HepG2 (cell line): ENCODE measurements around the gene ANKRD6. TPM values are rescaled to one million over a fixed set of nuclear protein-coding genes. Genes with fewer than 3 reads are reported as not detected.

Source experiments
- ATAC-seq: fragments of 200-7000 bp; cut with Tn5 transposase; 3 replicates; pipeline ENCODE4 v1.9.1; 2020; ENCODE audit warnings: mild to moderate bottlenecking, moderate library complexity
- BruUV-seq: library from RNA; stranded (reverse); fragments of 400-500 nt; replicated peaks from 2 replicates; lab custom pipeline; 2021; lab: Mats Ljungman, UMichigan
- CTCF ChIA-PET: fragments of 300-600 bp; formaldehyde crosslinking; extraction: SDS; loops from one replicate; lab custom pipeline; 2021; ENCODE audit warnings: low total read pairs, inconsistent platforms, low intra/inter-chr PET ratio; lab: Yijun Ruan, JAX
- POLR2A ChIA-PET: fragments of 350-600 bp; sonication (Branson Sonifier 250); formaldehyde crosslinking; loops from one replicate; lab custom pipeline; 2020; ENCODE audit warnings: antibody characterized with exemption, inconsistent platforms; lab: Yijun Ruan, JAX
- DNase-seq: peaks from one replicate; pipeline ENCODE4 v3.0.0-alpha.2; 2015; ENCODE audit warnings: low spot score
- FAIRE-seq: peaks from 3 replicates; lab custom pipeline; 2011; peaks lifted over from hg19 to GRCh38; lab: Jason Lieb, UNC
- H2AFZ ChIP-seq: one replicate; pipeline ENCODE4 v1.6.1; 2011; ENCODE audit warnings: low read length, inconsistent platforms
- H3K27ac ChIP-seq: fragments of 300-600 bp; 3 replicates; pipeline ENCODE4 v1.8.0; 2011; ENCODE audit warnings: mixed run types, mild to moderate bottlenecking, mixed read lengths, low read length, inconsistent platforms; ENCODE audit not compliant: insufficient read depth; ENCODE audit errors: extremely low read length
- H3K27me3 ChIP-seq, 2 experiments: fragments of 200-600 bp in 1 of 2; 2 replicates in 1 of 2; 3 replicates in 1 of 2; pipeline versions ENCODE4 v1.6.0 to v1.8.0; 2011; ENCODE audit warnings: low read length in 2 of 2, mild to moderate bottlenecking in 2 of 2, moderate library complexity in 2 of 2, inconsistent platforms in 1 of 2; ENCODE audit not compliant: insufficient read depth in 2 of 2, control insufficient read depth in 1 of 2
- H3K36me3 ChIP-seq, 2 experiments: fragments of 200-600 bp in 1 of 2; replicated peaks in 1 of 2; 2 replicates in 1 of 2; 3 replicates in 1 of 2; pipeline versions ENCODE4 v1.5.1 to v1.8.0; 2011; ENCODE audit warnings: low read length in 2 of 2, inconsistent platforms in 1 of 2; ENCODE audit not compliant: insufficient read depth in 2 of 2, control insufficient read depth in 1 of 2
- H3K4me1 ChIP-seq: 2 replicates; pipeline ENCODE4 v1.5.1; 2012; ENCODE audit warnings: low read length, inconsistent platforms; ENCODE audit not compliant: insufficient read depth
- H3K4me2 ChIP-seq: 2 replicates; pipeline ENCODE4 v1.6.0; 2011; ENCODE audit warnings: low read depth, low read length, inconsistent platforms
- H3K4me3 ChIP-seq, 3 experiments: fragments of 200-600 bp in 1 of 3; sonication (generic), shearing (Covaris generic) in 1 of 3; replicated peaks in 1 of 3; 2 replicates each; pipeline ENCODE4 v1.5.1; 2011 to 2016; ENCODE audit warnings: low read length in 3 of 3, inconsistent platforms in 2 of 3, low read depth in 2 of 3, mild to moderate bottlenecking in 2 of 3, control low read depth in 1 of 3, mixed read lengths in 1 of 3; ENCODE audit not compliant: insufficient read depth in 1 of 3
- H3K79me2 ChIP-seq: one replicate; pipeline ENCODE4 v1.6.1; 2011; ENCODE audit warnings: low read length, inconsistent platforms; ENCODE audit not compliant: insufficient read depth
- H3K9ac ChIP-seq: 2 replicates; pipeline ENCODE4 v1.6.0; 2011; ENCODE audit warnings: mild to moderate bottlenecking, low read depth, low read length, inconsistent platforms; ENCODE audit not compliant: insufficient read depth
- H3K9me3 ChIP-seq: 2 replicates; pipeline ENCODE4 v1.5.1; 2012; ENCODE audit warnings: mild to moderate bottlenecking, low read length
- H4K20me1 ChIP-seq: 2 replicates; pipeline ENCODE4 v1.6.0; 2011; ENCODE audit warnings: inconsistent platforms, mild to moderate bottlenecking, low read length, moderate library complexity; ENCODE audit not compliant: insufficient read depth
- EED ChIP-seq: sonication (generic); formaldehyde crosslinking; IDR thresholded peaks from 2 replicates; pipeline ENCODE4 v1.5.0; 2020; ENCODE audit warnings: mild to moderate bottlenecking, missing genetic modification reagents
- HIVEP1 ChIP-seq: sonication (generic); formaldehyde crosslinking; IDR thresholded peaks from 2 replicates; pipeline ENCODE4 v1.4.0; 2020; ENCODE audit warnings: mild to moderate bottlenecking, missing genetic modification reagents
- MIXL1 ChIP-seq: IDR thresholded peaks from 2 replicates; pipeline ENCODE4 v1.6.1; 2016
- MTA3 ChIP-seq: sonication (generic); formaldehyde crosslinking; IDR thresholded peaks from 2 replicates; pipeline ENCODE4 v1.4.0; 2020; ENCODE audit warnings: missing genetic modification reagents
- SIX1 ChIP-seq: sonication (generic); formaldehyde crosslinking; IDR thresholded peaks from 2 replicates; pipeline ENCODE4 v1.4.0; 2020; ENCODE audit warnings: missing genetic modification reagents, borderline replicate concordance
- SP4 ChIP-seq: sonication (generic); formaldehyde crosslinking; IDR thresholded peaks from 2 replicates; pipeline ENCODE4 v1.8.1; 2023; ENCODE audit warnings: mild to moderate bottlenecking, missing genetic modification reagents
- TSC22D2 ChIP-seq: sonication (generic); formaldehyde crosslinking; IDR thresholded peaks from 2 replicates; pipeline ENCODE4 v1.5.1; 2020; ENCODE audit warnings: missing genetic modification reagents, mild to moderate bottlenecking, borderline replicate concordance
- ZBTB7A ChIP-seq: sonication (generic); formaldehyde crosslinking; IDR thresholded peaks from 2 replicates; pipeline ENCODE4 v1.8.0; 2022; ENCODE audit warnings: mild to moderate bottlenecking, missing genetic modification reagents
- ZNF550 ChIP-seq: sonication (generic); formaldehyde crosslinking; IDR thresholded peaks from 2 replicates; pipeline ENCODE4 v1.4.0; 2020; ENCODE audit warnings: mild to moderate bottlenecking, missing genetic modification reagents, borderline replicate concordance
- ZNF670 ChIP-seq: sonication (generic); formaldehyde crosslinking; IDR thresholded peaks from 2 replicates; pipeline ENCODE4 v1.8.0; 2022; ENCODE audit warnings: mild to moderate bottlenecking, missing genetic modification reagents, borderline replicate concordance
- ZSCAN21 ChIP-seq: sonication (generic); formaldehyde crosslinking; IDR thresholded peaks from 2 replicates; pipeline ENCODE4 v1.8.0; 2022; ENCODE audit warnings: mild to moderate bottlenecking, missing genetic modification reagents, moderate library complexity, borderline replicate concordance
- WGBS: methylation state at CpG from one replicate; pipeline ENCODE4 v1.1.6; 2017; ENCODE audit warnings: low lambda C conversion rate; 5-methylcytosine and 5-hydroxymethylcytosine counted together
- in situ Hi-C: cut with HindIII; loops from 2 replicates; pipeline ENCODE4 v1.10.0; 2017; ENCODE audit warnings: low pct_unique_long_range_greater_than_20kb; ENCODE audit not compliant: extremely low pct_ligation_motif_present
- intact Hi-C: fragments of 100-400 bp; cut with micrococcal nuclease; formaldehyde crosslinking; loops from one replicate; pipeline ENCODE4 v1.10.0; 2022; ENCODE audit not compliant: unreplicated experiment
- polyA plus RNA-seq, 8 experiments: library from polyadenylated mRNA; depleted of rRNA in 3 of 8; stranded (reverse) in 7 of 8; unstranded in 1 of 8; fragments of >200 nt; fragmentation: Illumina TruSeq in 4 of 8; extraction: Trizol in 4 of 8; gene quantifications; 2 replicates each; pipeline versions ENCODE4 v1.2.1 to v1.2.3, GENCODE V29; 2011 to 2016; ENCODE audit warnings: low read depth in 4 of 8, missing spikeins in 1 of 8, mixed read lengths in 1 of 8; ENCODE audit not compliant: insufficient read depth in 1 of 8
- total RNA-seq, 5 experiments: library from RNA; depleted of rRNA; stranded (reverse); fragments of >200 nt; fragmentation: Illumina TruSeq; extraction: Trizol; gene quantifications; 2 replicates each; pipeline ENCODE4 v1.2.3, GENCODE V29; 2016; ENCODE audit warnings: low read depth in 1 of 5
- TF ChIP-seq, protein P1 (sequence below): IDR thresholded peaks from 2 replicates; pipeline ENCODE4 v1.6.1; 2012; ENCODE audit warnings: low read depth, low read length, improper control_type of control experiment
- TF ChIP-seq, protein P2 (sequence below): sonication (generic); formaldehyde crosslinking; IDR thresholded peaks from 2 replicates; pipeline ENCODE4 v1.4.0; 2020; ENCODE audit warnings: mild to moderate bottlenecking, missing genetic modification reagents
- TF ChIP-seq, protein P3 (sequence below): IDR thresholded peaks from 2 replicates; pipeline ENCODE4 v1.6.1; 2016; ENCODE audit warnings: missing compliant biosample characterization, missing genetic modification reagents, borderline replicate concordance

ANKRD6 gene
- total and polyA plus RNA-seq, 2 of the 13 experiments (the other 11 are each of a cell fraction or from before 2014, with no cell fraction given) = 0.18 to 0.36 TPM

DNA sequence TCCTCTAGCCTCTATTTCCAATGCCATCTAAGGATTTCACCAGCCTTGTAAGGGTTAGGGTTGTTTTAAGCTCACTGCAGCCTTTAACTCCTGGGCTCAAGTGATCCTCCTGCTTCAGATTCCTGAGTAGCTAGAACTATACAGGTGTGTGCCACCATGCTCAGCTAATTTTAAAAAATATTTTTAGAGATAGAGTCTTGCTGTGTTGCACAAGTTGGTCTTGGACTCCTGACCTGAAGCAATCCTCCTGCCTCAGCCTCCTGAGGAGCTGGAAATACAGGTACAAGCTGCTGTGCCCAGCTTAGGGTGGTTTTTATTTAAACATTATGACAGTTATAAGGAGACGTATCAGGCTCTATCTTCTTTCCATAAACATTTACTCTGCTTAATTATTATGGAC, 26.5 kb downstream of the ANKRD6 start:
- WGBS = 75% methylated on average over 1 of the region's 1 CpG
- no peaks in the 10 kb centered on the region for H4K20me1 ChIP-seq
- no peak for FAIRE-seq
- no peak for DNase-seq
- ChIA-PET CTCF (no interaction called here), POLR2A (no interaction called here)
- ATAC-seq = no peak
- H3K9ac ChIP-seq = no peak overlapping the region
- intact Hi-C loops (no loop called here), in situ Hi-C loops (no loop called here)
- no peaks in the 10 kb centered on the region for H3K4me1 ChIP-seq
- H3K27me3 ChIP-seq = no peaks in the 10 kb centered on the region
- H3K4me2 ChIP-seq = no peak overlapping the region
- H3K36me3 ChIP-seq = no peaks in the 10 kb centered on the region
- H3K9me3 ChIP-seq = no peaks in the 10 kb centered on the region
- H3K79me2 ChIP-seq = no peaks in the 10 kb centered on the region
- no peak overlapping the region for H3K4me3 ChIP-seq
- H3K27ac ChIP-seq = no peak overlapping the region
- no TSS peak for BruUV-seq
- no peak overlapping the region for H2AFZ ChIP-seq
- TF ChIP-seq, protein P1, sequence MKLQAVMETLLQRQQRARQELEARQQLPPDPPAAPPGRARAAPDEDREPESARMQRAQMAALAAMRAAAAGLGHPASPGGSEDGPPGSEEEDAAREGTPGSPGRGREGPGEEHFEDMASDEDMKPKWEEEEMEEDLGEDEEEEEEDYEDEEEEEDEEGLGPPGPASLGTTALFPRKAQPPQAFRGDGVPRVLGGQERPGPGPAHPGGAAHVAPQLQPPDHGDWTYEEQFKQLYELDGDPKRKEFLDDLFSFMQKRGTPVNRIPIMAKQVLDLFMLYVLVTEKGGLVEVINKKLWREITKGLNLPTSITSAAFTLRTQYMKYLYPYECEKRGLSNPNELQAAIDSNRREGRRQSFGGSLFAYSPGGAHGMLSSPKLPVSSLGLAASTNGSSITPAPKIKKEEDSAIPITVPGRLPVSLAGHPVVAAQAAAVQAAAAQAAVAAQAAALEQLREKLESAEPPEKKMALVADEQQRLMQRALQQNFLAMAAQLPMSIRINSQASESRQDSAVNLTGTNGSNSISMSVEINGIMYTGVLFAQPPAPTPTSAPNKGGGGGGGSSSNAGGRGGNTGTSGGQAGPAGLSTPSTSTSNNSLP = no peak
- TF ChIP-seq MTA3 = no peak
- TF ChIP-seq HIVEP1 (CRISPR knock-in tag) = no peak
- TF ChIP-seq, protein P2, sequence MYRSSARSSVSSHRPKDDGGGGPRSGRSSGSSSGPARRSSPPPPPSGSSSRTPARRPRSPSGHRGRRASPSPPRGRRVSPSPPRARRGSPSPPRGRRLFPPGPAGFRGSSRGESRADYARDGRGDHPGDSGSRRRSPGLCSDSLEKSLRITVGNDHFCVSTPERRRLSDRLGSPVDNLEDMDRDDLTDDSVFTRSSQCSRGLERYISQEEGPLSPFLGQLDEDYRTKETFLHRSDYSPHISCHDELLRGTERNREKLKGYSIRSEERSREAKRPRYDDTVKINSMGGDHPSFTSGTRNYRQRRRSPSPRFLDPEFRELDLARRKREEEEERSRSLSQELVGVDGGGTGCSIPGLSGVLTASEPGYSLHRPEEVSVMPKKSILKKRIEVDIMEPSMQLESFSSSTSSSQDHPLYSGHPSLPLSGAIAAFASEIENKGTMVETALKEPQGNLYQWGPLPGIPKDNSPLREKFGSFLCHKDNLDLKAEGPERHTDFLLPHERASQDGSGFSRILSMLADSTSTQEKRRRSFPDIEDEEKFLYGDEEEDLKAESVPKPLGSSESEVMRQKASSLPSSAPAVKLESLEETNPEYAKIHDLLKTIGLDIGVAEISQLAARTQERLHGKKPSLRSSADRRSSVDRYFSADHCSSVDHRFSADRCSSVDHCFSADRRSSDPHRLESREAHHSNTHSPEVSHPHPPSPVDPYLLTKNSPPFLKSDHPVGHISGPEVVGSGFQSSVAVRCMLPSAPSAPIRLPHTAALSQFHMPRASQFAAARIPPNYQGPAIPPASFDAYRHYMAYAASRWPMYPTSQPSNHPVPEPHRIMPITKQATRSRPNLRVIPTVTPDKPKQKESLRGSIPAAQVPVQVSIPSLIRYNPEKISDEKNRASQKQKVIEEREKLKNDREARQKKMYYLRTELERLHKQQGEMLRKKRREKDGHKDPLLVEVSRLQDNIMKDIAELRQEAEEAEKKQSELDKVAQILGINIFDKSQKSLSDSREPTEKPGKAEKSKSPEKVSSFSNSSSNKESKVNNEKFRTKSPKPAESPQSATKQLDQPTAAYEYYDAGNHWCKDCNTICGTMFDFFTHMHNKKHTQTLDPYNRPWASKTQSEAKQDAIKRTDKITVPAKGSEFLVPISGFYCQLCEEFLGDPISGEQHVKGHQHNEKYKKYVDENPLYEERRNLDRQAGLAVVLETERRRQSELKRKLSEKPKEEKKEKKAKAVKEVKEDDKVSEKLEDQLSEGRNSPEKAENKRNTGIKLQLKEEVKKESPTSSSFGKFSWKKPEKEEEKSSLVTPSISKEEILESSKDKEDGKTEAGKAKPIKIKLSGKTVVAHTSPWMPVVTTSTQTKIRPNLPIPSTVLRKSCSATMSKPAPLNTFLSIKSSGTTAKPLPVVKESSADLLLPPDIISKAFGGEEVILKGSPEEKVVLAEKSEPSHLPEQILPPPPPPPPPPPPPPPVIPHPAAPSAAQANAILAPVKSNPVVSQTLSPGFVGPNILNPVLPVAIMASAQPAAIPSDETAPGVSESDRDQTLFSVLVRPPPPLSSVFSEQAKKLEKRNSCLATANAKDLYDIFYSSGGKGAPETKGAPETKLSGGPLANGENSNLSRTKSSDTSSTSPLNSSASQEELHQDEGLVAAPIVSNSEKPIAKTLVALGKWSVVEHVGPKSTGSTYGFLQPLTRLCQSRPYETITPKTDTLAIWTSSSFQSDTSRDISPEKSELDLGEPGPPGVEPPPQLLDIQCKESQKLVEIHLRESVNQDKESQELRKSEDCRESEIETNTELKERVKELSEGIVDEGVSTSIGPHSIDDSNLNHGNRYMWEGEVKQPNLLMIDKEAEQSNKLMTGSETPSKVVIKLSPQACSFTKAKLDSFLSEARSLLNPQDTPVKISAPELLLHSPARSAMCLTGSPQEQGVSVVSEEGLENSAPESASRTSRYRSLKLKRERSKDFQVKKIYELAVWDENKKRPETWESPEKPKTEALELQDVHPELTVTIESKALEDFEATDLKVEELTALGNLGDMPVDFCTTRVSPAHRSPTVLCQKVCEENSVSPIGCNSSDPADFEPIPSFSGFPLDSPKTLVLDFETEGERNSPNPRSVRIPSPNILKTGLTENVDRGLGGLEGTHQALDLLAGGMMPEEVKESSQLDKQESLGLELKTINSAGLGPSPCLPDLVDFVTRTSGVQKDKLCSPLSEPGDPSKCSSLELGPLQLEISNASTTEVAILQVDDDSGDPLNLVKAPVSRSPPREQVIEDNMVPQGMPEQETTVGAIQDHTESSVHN (CRISPR knock-in tag) = no peak
- no peak for TF ChIP-seq ZNF550 (CRISPR knock-in tag)
- TF ChIP-seq MIXL1 (CRISPR knock-in tag) = no peak
- no peak for TF ChIP-seq ZBTB7A (CRISPR knock-in tag)
- no peak for TF ChIP-seq ZNF670
- no peak for TF ChIP-seq ZSCAN21
- no peak for TF ChIP-seq SP4 (CRISPR knock-in tag)
- TF ChIP-seq SIX1 = no peak
- TF ChIP-seq EED = no peak
- TF ChIP-seq, protein P3, sequence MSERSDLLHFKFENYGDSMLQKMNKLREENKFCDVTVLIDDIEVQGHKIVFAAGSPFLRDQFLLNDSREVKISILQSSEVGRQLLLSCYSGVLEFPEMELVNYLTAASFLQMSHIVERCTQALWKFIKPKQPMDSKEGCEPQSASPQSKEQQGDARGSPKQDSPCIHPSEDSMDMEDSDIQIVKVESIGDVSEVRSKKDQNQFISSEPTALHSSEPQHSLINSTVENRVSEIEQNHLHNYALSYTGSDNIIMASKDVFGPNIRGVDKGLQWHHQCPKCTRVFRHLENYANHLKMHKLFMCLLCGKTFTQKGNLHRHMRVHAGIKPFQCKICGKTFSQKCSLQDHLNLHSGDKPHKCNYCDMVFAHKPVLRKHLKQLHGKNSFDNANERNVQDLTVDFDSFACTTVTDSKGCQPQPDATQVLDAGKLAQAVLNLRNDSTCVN = no peak
- TF ChIP-seq TSC22D2 (CRISPR knock-in tag) = no peak
